Left renal cortex interstitium (tissue), 4 donors: ENCODE measurements around the gene PNPLA1. TPM values are rescaled to one million over a fixed set of nuclear protein-coding genes. Genes with fewer than 3 reads are reported as not detected.

Experiments used
- DNase-seq, 4 donors: peaks; one replicate each; pipeline ENCODE4 v3.0.0-alpha.2; 2013; ENCODE audit warnings: low read depth in 4 of 4, low spot score in 2 of 4, missing footprints in 1 of 4
- polyA plus RNA-seq, 4 donors: library from polyadenylated mRNA; unstranded; fragments of 120-200 nt; gene quantifications; one replicate each; pipeline ENCODE4 v1.2.1, GENCODE V29; 2013; ENCODE audit not compliant: insufficient read length in 4 of 4

Gene PNPLA1
- polyA plus RNA-seq, 4 donors: 1.7 to 3.0 (median 2.8) TPM

DNA sequence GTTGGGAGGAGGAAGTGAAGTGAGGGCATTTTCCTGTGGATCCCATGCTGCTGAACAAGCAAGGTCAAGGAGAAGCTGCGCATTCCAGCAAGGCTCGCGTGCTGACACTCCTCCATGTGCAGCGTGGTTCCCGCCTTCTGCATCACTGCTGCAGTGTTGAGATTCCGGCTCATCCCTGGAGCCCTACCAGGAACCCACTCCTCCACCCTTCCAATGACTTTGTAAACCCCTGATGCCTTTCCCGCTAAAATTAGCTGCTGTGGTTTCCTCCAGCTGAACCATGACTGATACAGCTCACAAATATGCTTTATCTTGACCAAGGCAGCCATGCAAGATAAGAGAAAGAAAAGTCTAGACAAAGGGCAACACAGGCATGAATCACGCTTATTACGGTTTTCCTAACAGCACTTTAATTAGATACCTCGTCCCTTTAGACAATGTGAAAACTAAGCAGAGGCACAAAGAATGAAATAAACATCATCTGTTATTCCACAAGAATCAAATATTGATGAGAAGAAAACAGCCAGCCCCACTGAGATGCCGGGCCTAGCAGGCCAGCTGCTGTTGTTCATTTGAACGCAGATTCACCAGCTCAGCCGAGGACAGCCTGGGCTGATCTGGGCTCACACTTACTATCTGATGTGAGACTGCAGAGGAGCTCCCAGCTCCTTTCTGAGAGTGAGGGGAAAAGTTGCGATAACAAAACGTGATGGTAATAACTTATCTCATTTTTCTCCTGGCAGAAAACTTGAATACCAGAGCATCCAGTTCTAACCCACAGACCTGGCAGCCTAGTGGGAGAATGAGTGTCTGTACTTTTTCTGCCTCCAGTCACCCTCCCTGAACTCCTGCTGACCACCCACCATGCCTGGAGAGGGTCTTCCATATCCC lies 81.1 kb downstream of the PNPLA1 start:
- no peak for DNase-seq

DNA sequence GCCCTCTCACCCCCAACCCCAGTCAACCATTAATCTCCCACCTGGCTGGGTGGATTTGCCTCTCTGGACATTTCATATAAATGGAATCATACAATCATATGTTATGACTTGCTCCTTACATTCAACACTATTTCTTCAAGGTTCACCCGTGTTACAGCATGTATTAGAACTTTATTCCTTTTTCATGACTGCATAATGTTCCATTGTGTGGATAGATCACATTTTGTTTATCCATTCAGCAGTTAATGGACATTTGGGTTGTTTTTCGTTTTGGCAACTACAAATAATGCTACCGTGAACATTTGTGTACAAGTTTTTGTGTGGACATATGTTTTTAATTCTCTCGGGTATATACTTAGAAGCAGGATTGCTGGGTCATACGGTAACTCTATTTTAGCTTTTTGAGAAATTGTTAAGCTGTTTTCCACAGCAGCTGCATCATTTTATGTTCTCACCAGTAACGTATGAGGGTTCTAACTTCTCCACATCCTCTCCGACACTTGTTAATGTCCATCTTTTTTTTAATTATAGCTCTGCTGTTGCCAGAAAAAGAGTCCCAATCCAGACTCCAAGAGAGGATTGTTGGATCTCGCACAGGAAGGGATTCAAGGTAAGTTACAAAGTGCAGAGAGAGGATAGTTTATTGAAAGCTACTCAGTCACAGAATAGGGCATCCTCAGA lies 82.8 kb downstream of the PNPLA1 start:
- DNase-seq: no peak

DNA sequence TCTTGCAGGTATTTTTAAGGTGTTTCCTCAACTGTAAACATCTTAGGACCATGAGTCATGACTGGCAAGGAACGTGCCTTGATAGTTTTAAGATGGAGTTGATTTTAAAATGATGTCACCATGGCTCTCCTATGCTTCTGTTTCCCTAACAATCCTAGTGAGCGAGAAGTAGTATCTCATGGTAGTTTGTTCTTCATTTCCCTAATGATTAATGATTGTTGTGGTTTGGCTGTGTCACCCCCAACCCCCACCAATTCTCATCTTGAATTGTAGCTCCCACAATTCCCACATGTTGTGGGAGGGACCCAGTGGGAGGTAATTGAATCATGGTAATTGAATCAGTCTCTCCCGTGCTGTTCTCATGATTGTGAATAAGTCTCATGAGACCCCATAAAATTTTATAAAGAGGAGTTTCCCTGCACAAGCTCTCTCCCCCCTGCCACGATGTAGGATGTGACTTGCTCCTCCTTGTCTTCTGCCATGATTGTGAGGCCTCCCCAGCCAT lies 83.6 kb downstream of the PNPLA1 start:
- DNase-seq: no peak

DNA sequence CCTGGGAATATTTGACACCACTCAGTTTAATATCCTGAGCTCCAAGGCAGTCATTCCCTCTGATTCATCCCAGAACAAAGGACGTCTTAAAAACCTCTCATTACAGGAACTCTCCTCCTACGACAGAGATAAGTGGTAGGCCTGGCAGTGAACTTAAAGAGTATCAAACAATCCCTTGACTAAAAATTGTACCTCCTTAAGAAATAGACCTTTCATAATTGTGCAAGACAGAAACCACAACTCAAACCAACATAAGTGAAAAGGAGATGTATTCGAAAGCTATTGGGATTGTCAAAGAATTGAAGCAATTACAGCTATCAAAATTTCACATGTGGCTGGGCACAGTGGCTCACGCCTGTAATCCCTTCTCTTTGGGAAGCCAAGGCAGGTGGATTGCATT lies 86.0 kb downstream of the PNPLA1 start:
- no peak for DNase-seq

DNA sequence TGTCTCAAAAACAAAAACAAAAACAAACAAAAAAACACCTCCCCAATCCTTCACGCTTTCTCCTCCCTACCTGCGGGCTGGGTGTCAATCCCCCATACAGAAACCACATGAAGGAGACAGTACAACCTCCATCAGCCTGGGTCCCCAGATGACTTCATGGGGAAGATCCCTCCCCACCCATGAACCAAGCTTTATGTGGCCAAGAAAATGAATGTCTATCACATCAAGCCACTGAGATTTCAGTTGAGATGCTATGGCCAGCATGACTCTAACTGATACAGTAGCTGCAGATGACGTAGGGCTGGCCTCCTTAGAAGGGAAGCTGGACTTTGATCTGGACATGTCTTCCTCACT lies 88.0 kb downstream of the PNPLA1 start:
- no peak for DNase-seq

Other genes with a start within 250 kb of the PNPLA1 start
- gene SLC26A8, start 245.4 kb upstream of the PNPLA1 start, polyA plus RNA-seq: under 1 TPM; 0.22 to 0.68 (median 0.35) TPM
- 10 to 100 TPM; 48.7 to 54.2 (median 50.7) TPM for gene MAPK14, start 242.3 kb upstream of the PNPLA1 start, polyA plus RNA-seq
- gene MAPK13, start 139.5 kb upstream of the PNPLA1 start, polyA plus RNA-seq: 10 to 100 TPM; 19.9 to 28.9 (median 22.0) TPM
- 10 to 100 TPM; 40.5 to 64.9 (median 47.1) TPM for gene BRPF3, start 73.3 kb upstream of the PNPLA1 start, polyA plus RNA-seq
- gene BNIP5, start 66.8 kb downstream of the PNPLA1 start, polyA plus RNA-seq: under 1 TPM; 0.09 to 0.30 (median 0.20) TPM
- gene ETV7, start 117.6 kb downstream of the PNPLA1 start, polyA plus RNA-seq: under 1 TPM in 3 of 4 donors, not detected in 1; 0.09 to 0.27 (median 0.17) TPM
- gene PXT1, start 172.8 kb downstream of the PNPLA1 start, polyA plus RNA-seq: under 1 TPM in 2 of 4 donors, not detected in 2; 0.08 to 0.11 TPM
- gene KCTD20, start 172.9 kb downstream of the PNPLA1 start, polyA plus RNA-seq: 10 to 100 TPM; 43.8 to 53.8 (median 50.2) TPM